ENCODE data around the gene USP2. TPM values are rescaled to one million over a fixed set of nuclear protein-coding genes. Genes with fewer than 3 reads are reported as not detected.

Gene USP2
- total RNA-seq, 1 donor from 2014 or later: 6.7 TPM

- Histone ChIP-seq H3K79me2 (ENCODE audit: insufficient read depth, low read length) (peaks cover 32% of the 10 kb centered on the region), H3K9me3 (ENCODE audit: insufficient read depth, low read depth, low read length) (no peaks in the 10 kb centered on the region), H3K4me3 (ENCODE audit: insufficient read depth, low read depth, low read length) (peak overlapping the region; percentile 89), H3K27ac (ENCODE audit: low read depth, low read length) (no peak overlapping the region), H2AFZ (ENCODE audit: low read depth, low read length) (peak overlapping the region; percentile 71), H3K4me1 (ENCODE audit: insufficient read depth, low read length) (peaks cover 38% of the 10 kb centered on the region), H3K27me3 (ENCODE audit: insufficient read depth, low read length) (no peaks in the 10 kb centered on the region), H3K4me2 (ENCODE audit: low read length) (peak overlapping the region; percentile 92), H3K9ac (ENCODE audit: low read length) (peak overlapping the region; percentile 93), H4K20me1 (ENCODE audit: insufficient read depth, low read length) (peaks cover 9% of the 10 kb centered on the region), H3K36me3 (ENCODE audit: insufficient read depth, low read length) (no peaks in the 10 kb centered on the region)
- DNase-seq (ENCODE audit: low read depth): no peak
- H3K27ac Mint-ChIP-seq (ENCODE audit: unreplicated experiment): peak overlapping the region; percentile 99
- H3K4me1 Mint-ChIP-seq (ENCODE audit: low read depth, unreplicated experiment): peaks cover 15% of the 10 kb centered on the region
- TF ChIP-seq EZH2 (IDR thresholded peaks at IDR 0.05; ENCODE audit: insufficient read depth, low read length) (no peak), CTCF (IDR thresholded peaks at IDR 0.05; ENCODE audit: insufficient read depth, low read depth, low read length) (no peak)
- H3K9me3 Mint-ChIP-seq (ENCODE audit: unreplicated experiment): no peaks in the 10 kb centered on the region
- no peak for FAIRE-seq
- H3K27me3 Mint-ChIP-seq (ENCODE audit: low read depth, unreplicated experiment): peaks cover 2% of the 10 kb centered on the region
- peaks cover 4% of the 10 kb centered on the region for H3K36me3 Mint-ChIP-seq (ENCODE audit: low read depth, unreplicated experiment)
- H3K4me3 Mint-ChIP-seq (ENCODE audit: unreplicated experiment): peak overlapping the region; percentile 100
Measured at GRCh38 chr11:119335091-119335654, 46.3 kb downstream of the USP2 start.

- Histone ChIP-seq H3K27me3 (ENCODE audit: insufficient read depth, low read length) (no peaks in the 10 kb centered on the region), H3K9ac (ENCODE audit: low read length) (peak within 1 kb of the TSS; percentile 93), H4K20me1 (ENCODE audit: insufficient read depth, low read length) (peaks cover 9% of the 10 kb centered on the region), H2AFZ (ENCODE audit: low read depth, low read length) (peak within 1 kb of the TSS; percentile 71), H3K4me3 (ENCODE audit: insufficient read depth, low read depth, low read length) (peak within 1 kb of the TSS; percentile 89), H3K9me3 (ENCODE audit: insufficient read depth, low read depth, low read length) (no peaks in the 10 kb centered on the region), H3K79me2 (ENCODE audit: insufficient read depth, low read length) (peaks cover 32% of the 10 kb centered on the region), H3K36me3 (ENCODE audit: insufficient read depth, low read length) (no peaks in the 10 kb centered on the region), H3K4me2 (ENCODE audit: low read length) (peak within 1 kb of the TSS; percentile 92), H3K27ac (ENCODE audit: low read depth, low read length) (peak within 1 kb of the TSS; percentile 87), H3K4me1 (ENCODE audit: insufficient read depth, low read length) (peaks cover 33% of the 10 kb centered on the region)
- peak within 1 kb of the TSS; percentile 99 for H3K27ac Mint-ChIP-seq (ENCODE audit: unreplicated experiment)
- H3K27me3 Mint-ChIP-seq (ENCODE audit: low read depth, unreplicated experiment): peaks cover 2% of the 10 kb centered on the region
- DNase-seq (ENCODE audit: low read depth) (peak; percentile 94), FAIRE-seq (peak; percentile 99)
- H3K4me3 Mint-ChIP-seq (ENCODE audit: unreplicated experiment): peak within 1 kb of the TSS; percentile 100
- peaks cover 15% of the 10 kb centered on the region for H3K4me1 Mint-ChIP-seq (ENCODE audit: low read depth, unreplicated experiment)
- peaks cover 4% of the 10 kb centered on the region for H3K36me3 Mint-ChIP-seq (ENCODE audit: low read depth, unreplicated experiment)
- no peaks in the 10 kb centered on the region for H3K9me3 Mint-ChIP-seq (ENCODE audit: unreplicated experiment)
- TF ChIP-seq EZH2 (IDR thresholded peaks at IDR 0.05; ENCODE audit: insufficient read depth, low read length): no peak
- no peak for TF ChIP-seq CTCF (IDR thresholded peaks at IDR 0.05; ENCODE audit: insufficient read depth, low read depth, low read length)
Measured at GRCh38 chr11:119334174-119334930, 47.1 kb downstream of the USP2 start, which contains the start of gene RNF26. RNF26 (plus strand) TSS chr11:119334527; CDS start chr11:119335123, 596 bp downstream.
